Inflammatory macrophage treated with lipopolysaccharide for 1 hour (primary cell): ENCODE data around the gene GOLGA8B.
"Not testable (repeated sequence)": the region's sequence is repeated elsewhere in the genome, so short reads cannot be mapped to it uniquely, and the experiment has no call there.

ENCODE experiments used
- DNase-seq, 2 donors: peaks; one replicate each; pipeline ENCODE4 v3.0.0-alpha.2; 2020 to 2022

Gene GOLGA8B

GRCh38 chr15:34583399-34584329, at the start of gene GOLGA8B:
TSS of gene GOLGA8B (minus strand) at chr15:34583651. CDS start at chr15:34535912, 47,739 bp downstream.
- DNase-seq, result no peak

- not testable (repeated sequence) for DNase-seq
These were observed 49.7 kb upstream of the GOLGA8B start for GRCh38 chr15:34633165-34633564.

GRCh38 chr15:34628577-34629152, 45.2 kb upstream of the GOLGA8B start:
- DNase-seq, result no peak

GRCh38 chr15:34625007-34625406, 41.6 kb upstream of the GOLGA8B start:
- no peak for DNase-seq

- DNase-seq, result peak; percentile 41 to 49
These were observed 38.2 kb upstream of the GOLGA8B start for GRCh38 chr15:34621675-34622074.

- DNase-seq, result no peak
These were observed 37.4 kb upstream of the GOLGA8B start for GRCh38 chr15:34620814-34621213.

GRCh38 chr15:34620142-34620541, 36.7 kb upstream of the GOLGA8B start:
- peak; percentile 25 to 29 for DNase-seq

- no peak for DNase-seq
These were observed 35.7 kb upstream of the GOLGA8B start for GRCh38 chr15:34619151-34619550.

- no peak for DNase-seq
These were observed 34.6 kb upstream of the GOLGA8B start for GRCh38 chr15:34618073-34618472.

GRCh38 chr15:34616613-34617012, 33.2 kb upstream of the GOLGA8B start:
- no peak for DNase-seq

GRCh38 chr15:34613997-34614396, 30.5 kb upstream of the GOLGA8B start:
- DNase-seq, result no peak

- DNase-seq, result no peak
These were observed 29.9 kb upstream of the GOLGA8B start for GRCh38 chr15:34613301-34613700.

GRCh38 chr15:34610354-34610753, 26.9 kb upstream of the GOLGA8B start:
- no peak for DNase-seq

- DNase-seq, result no peak
These were observed 25.9 kb upstream of the GOLGA8B start for GRCh38 chr15:34609102-34610057.

GRCh38 chr15:34608517-34608916, 25.1 kb upstream of the GOLGA8B start:
- DNase-seq, result no peak

- no peak for DNase-seq
These were observed 24.4 kb upstream of the GOLGA8B start for GRCh38 chr15:34607832-34608231.

GRCh38 chr15:34606545-34606944, 23.1 kb upstream of the GOLGA8B start:
- no peak for DNase-seq

GRCh38 chr15:34606131-34606530, 22.7 kb upstream of the GOLGA8B start:
- no peak for DNase-seq

GRCh38 chr15:34603095-34603494, 19.6 kb upstream of the GOLGA8B start:
- no peak for DNase-seq

GRCh38 chr15:34600923-34601322, 17.5 kb upstream of the GOLGA8B start:
- no peak for DNase-seq

- no peak for DNase-seq
These were observed 15.5 kb upstream of the GOLGA8B start for GRCh38 chr15:34598799-34599585.

- no peak for DNase-seq
These were observed 13.9 kb upstream of the GOLGA8B start for GRCh38 chr15:34597316-34597715.
